H9 (cell line): ENCODE results near the gene PHF21A. TPM values are rescaled to one million over a fixed set of nuclear protein-coding genes. Genes with fewer than 3 reads are reported as not detected.

Experiments
- DNase-seq: peaks from one replicate; pipeline ENCODE4 v3.0.0-alpha.2; 2017
- H2AFZ ChIP-seq: one replicate; pipeline ENCODE4 v1.6.1; 2013; ENCODE audit warnings: mild to moderate bottlenecking, low read length, control low read depth, moderate library complexity
- H2AK5ac ChIP-seq: 2 replicates; pipeline ENCODE4 v1.6.1; 2013; ENCODE audit warnings: low read length, control low read depth, mixed read lengths; ENCODE audit not compliant: insufficient read length
- H2BK120ac ChIP-seq: one replicate; pipeline ENCODE4 v1.6.1; 2013; ENCODE audit warnings: low read depth, mild to moderate bottlenecking, low read length, control low read depth, inconsistent platforms; ENCODE audit not compliant: poor library complexity, severe bottlenecking
- H2BK12ac ChIP-seq: 2 replicates; pipeline ENCODE4 v1.6.1; 2013; ENCODE audit warnings: low read length, control low read depth, mixed read lengths, low read depth; ENCODE audit not compliant: insufficient read length
- H2BK15ac ChIP-seq: 2 replicates; pipeline ENCODE4 v1.6.1; 2013; ENCODE audit warnings: low read depth, low read length, control low read depth
- H2BK20ac ChIP-seq: one replicate; pipeline ENCODE4 v1.6.1; 2013; ENCODE audit warnings: low read depth, mild to moderate bottlenecking, low read length, control low read depth, inconsistent platforms; ENCODE audit not compliant: poor library complexity, severe bottlenecking
- H2BK5ac ChIP-seq: 2 replicates; pipeline ENCODE4 v1.6.1; 2013; ENCODE audit warnings: low read length, control low read depth, mixed read lengths; ENCODE audit not compliant: insufficient read length
- H3K14ac ChIP-seq: 2 replicates; pipeline ENCODE4 v1.6.1; 2013; ENCODE audit warnings: low read length, control low read depth; ENCODE audit not compliant: insufficient read depth
- H3K18ac ChIP-seq: 2 replicates; pipeline ENCODE4 v1.6.1; 2013; ENCODE audit warnings: low read depth, mild to moderate bottlenecking, mixed read lengths, low read length, control low read depth; ENCODE audit not compliant: insufficient read length
- H3K23ac ChIP-seq: 2 replicates; pipeline ENCODE4 v1.6.1; 2013; ENCODE audit warnings: low read length, control low read depth, mixed read lengths, low read depth; ENCODE audit not compliant: insufficient read length
- H3K23me2 ChIP-seq: 2 replicates; pipeline ENCODE4 v1.6.1; 2013; ENCODE audit warnings: low read depth, mild to moderate bottlenecking, mixed read lengths, low read length, control low read depth; ENCODE audit not compliant: insufficient read length, poor library complexity, severe bottlenecking
- H3K27ac ChIP-seq: 2 replicates; pipeline ENCODE4 v1.5.1; 2013; ENCODE audit warnings: low read length, control low read depth, mixed read lengths, low read depth; ENCODE audit not compliant: insufficient read length
- H3K27me3 ChIP-seq: 2 replicates; pipeline ENCODE4 v1.6.1; 2013; ENCODE audit warnings: low read length, control low read depth, inconsistent platforms; ENCODE audit not compliant: insufficient read depth
- H3K4ac ChIP-seq: 2 replicates; pipeline ENCODE4 v1.6.1; 2013; ENCODE audit warnings: low read depth, mild to moderate bottlenecking, control low read depth, inconsistent platforms, low read length, moderate library complexity
- H3K4me1 ChIP-seq: 2 replicates; pipeline ENCODE4 v1.6.1; 2013; ENCODE audit warnings: low read length, control low read depth, inconsistent platforms; ENCODE audit not compliant: insufficient read depth
- H3K4me2 ChIP-seq: 2 replicates; pipeline ENCODE4 v1.6.1; 2013; ENCODE audit warnings: low read length, control low read depth, mixed read lengths; ENCODE audit not compliant: insufficient read length, insufficient read depth
- H3K56ac ChIP-seq: 2 replicates; pipeline ENCODE4 v1.6.1; 2013; ENCODE audit warnings: low read depth, mild to moderate bottlenecking, mixed read lengths, low read length, control low read depth; ENCODE audit not compliant: insufficient read length
- H3K79me1 ChIP-seq: 2 replicates; pipeline ENCODE4 v1.6.1; 2013; ENCODE audit warnings: low read depth, mild to moderate bottlenecking, moderate library complexity, low read length, control low read depth, inconsistent platforms; ENCODE audit not compliant: insufficient read depth, poor library complexity, severe bottlenecking
- H3K79me2 ChIP-seq: 2 replicates; pipeline ENCODE4 v1.6.1; 2013; ENCODE audit warnings: low read length, control low read depth, inconsistent platforms; ENCODE audit not compliant: insufficient read depth
- H3K9ac ChIP-seq: 2 replicates; pipeline ENCODE4 v1.6.1; 2013; ENCODE audit warnings: low read length, control low read depth, mixed read lengths; ENCODE audit not compliant: insufficient read length; ENCODE audit errors: extremely low read depth
- H3K9me3 ChIP-seq: one replicate; pipeline ENCODE4 v1.6.1; 2013; ENCODE audit warnings: low read depth, low read length, inconsistent platforms; ENCODE audit not compliant: control insufficient read depth
- H3T11ph ChIP-seq: one replicate; pipeline ENCODE4 v1.6.1; 2013; ENCODE audit warnings: mild to moderate bottlenecking, low read length, control low read depth, inconsistent platforms
- H4K20me1 ChIP-seq: one replicate; pipeline ENCODE4 v1.6.1; 2013; ENCODE audit not compliant: control insufficient read depth, insufficient read length, insufficient read depth
- H4K5ac ChIP-seq: 2 replicates; pipeline ENCODE4 v1.6.1; 2013; ENCODE audit warnings: low read depth, mild to moderate bottlenecking, mixed read lengths, low read length, control low read depth; ENCODE audit not compliant: insufficient read length
- H4K8ac ChIP-seq: replicated peaks from 2 replicates; pipeline ENCODE4 v1.6.1; 2013; ENCODE audit warnings: low read length, control low read depth, mixed read lengths, low read depth; ENCODE audit not compliant: insufficient read length
- H4K91ac ChIP-seq: 2 replicates; pipeline ENCODE4 v1.6.1; 2013; ENCODE audit warnings: low read depth, mild to moderate bottlenecking, moderate library complexity, mixed read lengths, low read length, control low read depth; ENCODE audit not compliant: insufficient read length
- H3K27ac Mint-ChIP-seq, 3 experiments: 2 replicates in 2 of 3; 3 replicates in 1 of 3; pipeline ENCODE4 v1.8.0; 2020 to 2021; ENCODE audit warnings: mixed read lengths in 3 of 3, mild to moderate bottlenecking in 1 of 3, moderate library complexity in 1 of 3
- H3K27me3 Mint-ChIP-seq: 2 replicates; pipeline ENCODE4 v1.8.0; 2021; ENCODE audit warnings: low read depth, mild to moderate bottlenecking, moderate library complexity, mixed read lengths
- H3K36me3 Mint-ChIP-seq, 3 experiments: 2 replicates in 2 of 3; 3 replicates in 1 of 3; pipeline ENCODE4 v1.8.0; 2020 to 2021; ENCODE audit warnings: low read depth in 3 of 3, mixed read lengths in 3 of 3; ENCODE audit not compliant: insufficient read depth in 1 of 3
- H3K4me1 Mint-ChIP-seq, 2 experiments: 2 replicates each; pipeline ENCODE4 v1.8.0; 2020; ENCODE audit warnings: mixed read lengths in 2 of 2
- H3K4me3 Mint-ChIP-seq, 2 experiments: 2 replicates in 1 of 2; 3 replicates in 1 of 2; pipeline ENCODE4 v1.8.0; 2020 to 2021; ENCODE audit warnings: mild to moderate bottlenecking in 2 of 2, mixed read lengths in 2 of 2, moderate library complexity in 1 of 2
- H3K9me3 Mint-ChIP-seq, 2 experiments: 2 replicates in 1 of 2; 3 replicates in 1 of 2; pipeline ENCODE4 v1.8.0; 2020; ENCODE audit warnings: mild to moderate bottlenecking in 2 of 2, mixed read lengths in 2 of 2, moderate library complexity in 1 of 2
- CTCF ChIP-seq: fragments of 200-600 bp; sonication (generic); conservative IDR thresholded peaks from 3 replicates; pipeline ENCODE4 v1.8.0; 2021; ENCODE audit warnings: antibody characterized with exemption, mild to moderate bottlenecking
- WGBS: extraction: QIAGEN DNeasy Blood & Tissue Kit; methylation state at CpG from one replicate; pipeline ENCODE4 v1.1.7; 2013; ENCODE audit warnings: missing lambda C conversion rate, low lambda C conversion rate, mixed read lengths; ENCODE audit not compliant: insufficient read length; ENCODE audit errors: extremely low coverage; 5-methylcytosine and 5-hydroxymethylcytosine counted together
- total RNA-seq: library from RNA; stranded (reverse); gene quantifications from 2 replicates; pipeline ENCODE4 v1.2.1, GENCODE V29; 2021

Gene PHF21A
- total RNA-seq, 1 experiment from 2014 or later = 33.8 TPM

- H3K27me3 ChIP-seq = no peaks in the 10 kb centered on the region
- TF ChIP-seq CTCF = peak; percentile 51
- H3K4me1 ChIP-seq = peaks cover 3% of the 10 kb centered on the region; the same call in 1 of the 2 replicates
- Mint-ChIP-seq H3K9me3 (no peaks in the 10 kb centered on the region), H3K36me3 (no peaks in the 10 kb centered on the region), H3K27me3 (no peaks in the 10 kb centered on the region), H3K27ac (peak overlapping the region in 1 of 3 experiments; percentile 36; a peak in 2 of 7 replicates), H3K4me3 (no peak overlapping the region), H3K4me1 (peaks cover 8 to 27% of the 10 kb centered on the region in 2 experiments; a peak in 3 of 4 replicates)
- H3K9me3 ChIP-seq = no peaks in the 10 kb centered on the region
- H2BK15ac ChIP-seq = no peak overlapping the region
- H3K56ac ChIP-seq = no peak overlapping the region
- H3K9ac ChIP-seq = no peak overlapping the region
- no peak overlapping the region for H3K14ac ChIP-seq
- no peaks in the 10 kb centered on the region for H3K79me1 ChIP-seq
- H3K18ac ChIP-seq = no peak overlapping the region
- H4K8ac ChIP-seq = no peak overlapping the region
- H2BK20ac ChIP-seq = no peak overlapping the region
- no CpG with 5 or more reads among the region's 5 CpGs for WGBS
- H3K79me2 ChIP-seq = no peaks in the 10 kb centered on the region
- no peak overlapping the region for H3K27ac ChIP-seq
- peaks cover 3% of the 10 kb centered on the region for H3K23me2 ChIP-seq
- DNase-seq = no peak
- H2BK5ac ChIP-seq = no peak overlapping the region
- H3K4ac ChIP-seq = no peak overlapping the region
- H2AK5ac ChIP-seq = no peak overlapping the region
- no peak overlapping the region for H4K91ac ChIP-seq
- no peak overlapping the region for H2AFZ ChIP-seq
- no peak overlapping the region for H2BK12ac ChIP-seq
- no peak overlapping the region for H4K5ac ChIP-seq
- H2BK120ac ChIP-seq = no peak overlapping the region
- H3K23ac ChIP-seq = no peak overlapping the region
- H3T11ph ChIP-seq = no peak overlapping the region
- H4K20me1 ChIP-seq = no peaks in the 10 kb centered on the region
- H3K4me2 ChIP-seq = no peak overlapping the region
These were observed 5.9 kb upstream of the PHF21A start for GRCh38 chr11:46127150-46127638.
